ENCODE measurements around the gene ADAMTS9. TPM values are rescaled to one million over a fixed set of nuclear protein-coding genes. Genes with fewer than 3 reads are reported as not detected.

The ADAMTS9 gene, protein sequence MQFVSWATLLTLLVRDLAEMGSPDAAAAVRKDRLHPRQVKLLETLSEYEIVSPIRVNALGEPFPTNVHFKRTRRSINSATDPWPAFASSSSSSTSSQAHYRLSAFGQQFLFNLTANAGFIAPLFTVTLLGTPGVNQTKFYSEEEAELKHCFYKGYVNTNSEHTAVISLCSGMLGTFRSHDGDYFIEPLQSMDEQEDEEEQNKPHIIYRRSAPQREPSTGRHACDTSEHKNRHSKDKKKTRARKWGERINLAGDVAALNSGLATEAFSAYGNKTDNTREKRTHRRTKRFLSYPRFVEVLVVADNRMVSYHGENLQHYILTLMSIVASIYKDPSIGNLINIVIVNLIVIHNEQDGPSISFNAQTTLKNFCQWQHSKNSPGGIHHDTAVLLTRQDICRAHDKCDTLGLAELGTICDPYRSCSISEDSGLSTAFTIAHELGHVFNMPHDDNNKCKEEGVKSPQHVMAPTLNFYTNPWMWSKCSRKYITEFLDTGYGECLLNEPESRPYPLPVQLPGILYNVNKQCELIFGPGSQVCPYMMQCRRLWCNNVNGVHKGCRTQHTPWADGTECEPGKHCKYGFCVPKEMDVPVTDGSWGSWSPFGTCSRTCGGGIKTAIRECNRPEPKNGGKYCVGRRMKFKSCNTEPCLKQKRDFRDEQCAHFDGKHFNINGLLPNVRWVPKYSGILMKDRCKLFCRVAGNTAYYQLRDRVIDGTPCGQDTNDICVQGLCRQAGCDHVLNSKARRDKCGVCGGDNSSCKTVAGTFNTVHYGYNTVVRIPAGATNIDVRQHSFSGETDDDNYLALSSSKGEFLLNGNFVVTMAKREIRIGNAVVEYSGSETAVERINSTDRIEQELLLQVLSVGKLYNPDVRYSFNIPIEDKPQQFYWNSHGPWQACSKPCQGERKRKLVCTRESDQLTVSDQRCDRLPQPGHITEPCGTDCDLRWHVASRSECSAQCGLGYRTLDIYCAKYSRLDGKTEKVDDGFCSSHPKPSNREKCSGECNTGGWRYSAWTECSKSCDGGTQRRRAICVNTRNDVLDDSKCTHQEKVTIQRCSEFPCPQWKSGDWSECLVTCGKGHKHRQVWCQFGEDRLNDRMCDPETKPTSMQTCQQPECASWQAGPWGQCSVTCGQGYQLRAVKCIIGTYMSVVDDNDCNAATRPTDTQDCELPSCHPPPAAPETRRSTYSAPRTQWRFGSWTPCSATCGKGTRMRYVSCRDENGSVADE (N-terminal part only)
- total RNA-seq (10 to 100 TPM; 20.1 to 88.8 (median 38.5) TPM), polyA plus RNA-seq (10 to 100 TPM; 11.8 to 28.8 TPM)
- long read RNA-seq, donor 1, partial matches to known transcripts, result 16 of 22 reads
- long read RNA-seq, donor 1, other reads (novel, unspliced or antisense), result 6 of 22 reads
- long read RNA-seq, donor 2, result 0 reads
- long read RNA-seq, donor 3, full-length matches to known transcripts, result 3 of 35 reads
- long read RNA-seq, donor 3, partial matches to known transcripts, result 16 of 35 reads
- long read RNA-seq, donor 3, other reads (novel, unspliced or antisense), result 16 of 35 reads

DNA sequence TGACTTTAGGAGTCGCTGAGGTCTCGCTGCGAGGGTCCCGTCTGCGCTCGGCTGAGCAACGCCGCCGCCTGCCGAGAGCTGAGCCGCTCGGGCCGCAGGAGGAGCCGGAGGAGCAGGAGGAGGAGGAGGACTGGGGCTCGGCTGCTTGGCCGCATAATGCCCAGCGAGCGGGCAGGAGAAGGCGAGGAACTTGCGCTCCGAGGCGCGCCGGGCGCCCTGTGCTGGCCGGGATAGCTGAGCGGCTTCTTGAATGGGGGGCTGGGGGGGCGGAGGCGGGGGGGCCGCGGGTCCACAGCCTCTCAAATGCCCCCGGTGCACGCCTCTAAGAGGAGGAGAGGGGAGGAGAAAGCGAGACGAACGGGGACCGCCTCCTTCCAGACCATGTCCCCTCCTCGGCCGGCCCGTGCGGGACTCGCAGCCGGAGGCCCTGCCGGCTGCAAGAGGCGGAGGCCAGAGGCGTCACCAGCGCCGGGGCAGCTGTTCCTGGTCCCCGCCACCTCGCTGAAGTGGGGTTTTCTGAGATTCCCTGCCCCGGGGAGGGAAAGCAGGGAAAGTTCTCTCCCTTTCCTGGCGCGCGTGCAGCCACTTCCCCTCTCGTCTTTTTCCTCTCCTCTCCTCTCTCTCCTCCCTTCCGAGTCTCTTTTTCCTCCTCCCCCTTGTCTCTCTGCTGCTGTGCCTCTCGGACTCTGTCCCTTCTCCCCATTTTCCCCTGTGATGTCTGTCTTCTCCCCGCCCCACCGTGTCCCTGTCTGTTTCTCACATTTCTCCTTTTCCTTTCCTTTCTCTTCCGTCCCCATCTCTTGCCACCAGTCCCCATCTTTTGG, at the start of gene ADAMTS9:
TSS of gene ADAMTS9 (minus strand) at position 220 of the 824 bp plus-strand sequence. CDS start 343 bp downstream, outside the sequence.
- TF ChIP-seq, protein P1, sequence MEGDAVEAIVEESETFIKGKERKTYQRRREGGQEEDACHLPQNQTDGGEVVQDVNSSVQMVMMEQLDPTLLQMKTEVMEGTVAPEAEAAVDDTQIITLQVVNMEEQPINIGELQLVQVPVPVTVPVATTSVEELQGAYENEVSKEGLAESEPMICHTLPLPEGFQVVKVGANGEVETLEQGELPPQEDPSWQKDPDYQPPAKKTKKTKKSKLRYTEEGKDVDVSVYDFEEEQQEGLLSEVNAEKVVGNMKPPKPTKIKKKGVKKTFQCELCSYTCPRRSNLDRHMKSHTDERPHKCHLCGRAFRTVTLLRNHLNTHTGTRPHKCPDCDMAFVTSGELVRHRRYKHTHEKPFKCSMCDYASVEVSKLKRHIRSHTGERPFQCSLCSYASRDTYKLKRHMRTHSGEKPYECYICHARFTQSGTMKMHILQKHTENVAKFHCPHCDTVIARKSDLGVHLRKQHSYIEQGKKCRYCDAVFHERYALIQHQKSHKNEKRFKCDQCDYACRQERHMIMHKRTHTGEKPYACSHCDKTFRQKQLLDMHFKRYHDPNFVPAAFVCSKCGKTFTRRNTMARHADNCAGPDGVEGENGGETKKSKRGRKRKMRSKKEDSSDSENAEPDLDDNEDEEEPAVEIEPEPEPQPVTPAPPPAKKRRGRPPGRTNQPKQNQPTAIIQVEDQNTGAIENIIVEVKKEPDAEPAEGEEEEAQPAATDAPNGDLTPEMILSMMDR (IDR thresholded peaks at IDR 0.05), result no peak
- peak; percentile 39 for TF ChIP-seq POLR2A (IDR thresholded peaks at IDR 0.05)
- intact Hi-C loops (cut with DNase I), result loop anchor here (5.0 to 10.0 kb wide), 8 partner anchors 73 to 487 kb away; no protein-coding TSS in a partner anchor
- peak; percentile 75 to 83 (median 80) for DNase-seq
- Histone ChIP-seq H3K4me1 (ENCODE audit: insufficient read depth) (peaks cover 11% of the 10 kb centered on the region), H3K27ac (peak within 1 kb of the TSS; percentile 96 to 98), H3K36me3 (no peaks in the 10 kb centered on the region), H3K4me3 (peak within 1 kb of the TSS; percentile 72), H3K9me3 (no peaks in the 10 kb centered on the region), H3K27me3 (no peaks in the 10 kb centered on the region)
- 0 to 1% (median 1%) methylated on average over 33 to 60 of the region's 60 CpGs for WGBS, 3 donors

DNA sequence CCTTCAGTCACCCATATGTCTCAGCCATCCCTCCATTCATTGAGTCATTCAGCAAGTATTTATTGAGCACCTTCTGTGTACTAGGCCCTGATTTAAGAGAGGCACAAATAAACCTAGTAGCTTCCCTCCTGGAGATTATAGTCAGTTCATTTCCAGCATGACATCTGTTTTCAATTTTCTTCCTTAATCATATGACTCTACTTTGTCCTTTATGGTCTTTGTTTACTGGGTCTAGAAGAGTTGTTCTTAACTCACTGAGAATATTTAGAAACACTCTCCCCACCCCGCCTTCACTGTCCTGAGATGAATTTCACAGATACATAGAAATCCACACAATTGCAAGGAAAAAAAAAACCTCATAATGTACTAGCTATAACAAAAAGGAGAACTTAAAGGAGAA, 44.8 kb upstream of the ADAMTS9 start:
- no peak for DNase-seq
- peaks cover 16% of the 10 kb centered on the region for H3K4me1 ChIP-seq (ENCODE audit: insufficient read depth)
- no peak overlapping the region for H3K4me3 ChIP-seq
- H3K36me3 ChIP-seq, result no peaks in the 10 kb centered on the region
- H3K9me3 ChIP-seq, result no peaks in the 10 kb centered on the region
- no peak overlapping the region for H3K27ac ChIP-seq
- intact Hi-C loops (cut with DNase I), result no loop called here
- TF ChIP-seq EP300 (IDR thresholded peaks at IDR 0.05), result no peak
- TF ChIP-seq, protein P1 (IDR thresholded peaks at IDR 0.05), result no peak
- no peak for TF ChIP-seq POLR2A (IDR thresholded peaks at IDR 0.05)
- H3K27me3 ChIP-seq, result no peaks in the 10 kb centered on the region
- WGBS, 3 donors, result 77 to 88% (median 83%) methylated on average over 1 of the region's 1 CpG

DNA sequence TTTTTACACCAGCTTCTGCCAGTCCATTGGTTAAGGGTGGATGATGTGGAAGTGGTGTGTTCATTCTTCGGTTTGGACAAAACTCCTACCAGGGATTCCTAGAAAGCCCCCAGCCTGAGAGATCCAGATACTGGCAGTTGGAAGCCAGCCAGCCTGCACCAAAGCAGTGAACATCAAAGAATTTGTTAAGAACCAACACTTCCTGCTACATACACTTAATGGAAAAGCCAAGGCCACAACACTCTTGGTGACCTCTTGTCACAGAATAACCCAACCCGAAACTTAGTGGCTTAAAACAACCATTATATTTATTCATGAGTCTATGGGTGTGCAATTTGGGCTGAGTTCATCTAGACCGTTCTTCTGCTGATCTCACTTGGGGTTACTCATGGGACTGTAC, 42.9 kb upstream of the ADAMTS9 start:
- no peak overlapping the region for H3K27ac ChIP-seq
- intact Hi-C loops (cut with DNase I), result no loop called here
- WGBS, 3 donors, result 62 to 84% (median 70%) methylated on average over 3 of the region's 3 CpGs
- H3K27me3 ChIP-seq, result no peaks in the 10 kb centered on the region
- TF ChIP-seq, protein P1 (IDR thresholded peaks at IDR 0.05), result no peak
- TF ChIP-seq EP300 (IDR thresholded peaks at IDR 0.05), result no peak
- no peak for TF ChIP-seq POLR2A (IDR thresholded peaks at IDR 0.05)
- H3K9me3 ChIP-seq, result no peaks in the 10 kb centered on the region
- DNase-seq, result peak in 4 of 5 donors; percentile 29 to 58 (median 48)
- H3K36me3 ChIP-seq, result no peaks in the 10 kb centered on the region
- no peak overlapping the region for H3K4me3 ChIP-seq
- H3K4me1 ChIP-seq (ENCODE audit: insufficient read depth), result peaks cover 17% of the 10 kb centered on the region

Measured in ovary (tissue), 10 donors.